SK-N-SH treated with all-trans-retinoic acid at 6 μM for 48 hours (cell line): ENCODE measurements around the gene TRAF7.

Experiments used
- ARNTL ChIP-seq: fragments of 450-650 bp; formaldehyde crosslinking; IDR thresholded peaks from 2 replicates; pipeline ENCODE4 v1.5.0; 2020; ENCODE audit warnings: low read depth, mild to moderate bottlenecking, moderate library complexity, borderline replicate concordance
- BACH2 ChIP-seq: fragments of 250-450 bp; sonication (Bioruptor Pico); IDR thresholded peaks from 2 replicates; pipeline ENCODE4 v1.9.0; 2021; ENCODE audit warnings: mild to moderate bottlenecking, borderline replicate concordance
- CSDC2 ChIP-seq: fragments of 250-450 bp; sonication (Bioruptor Pico); IDR thresholded peaks from 2 replicates; pipeline ENCODE4 v1.5.0; 2020; ENCODE audit warnings: mild to moderate bottlenecking, moderate library complexity
- ESRRG ChIP-seq: fragments of 250-450 bp; sonication (Bioruptor Pico); IDR thresholded peaks from 2 replicates; pipeline ENCODE4 v1.6.1; 2021; ENCODE audit warnings: mild to moderate bottlenecking
- GLIS3 ChIP-seq: fragments of 250-450 bp; sonication (Bioruptor Pico); IDR thresholded peaks from 2 replicates; pipeline ENCODE4 v1.5.0; 2020; ENCODE audit warnings: mild to moderate bottlenecking, moderate library complexity
- PPARA ChIP-seq: fragments of 250-450 bp; sonication (Bioruptor Pico); IDR thresholded peaks from 2 replicates; pipeline ENCODE4 v1.5.0; 2020; ENCODE audit warnings: mild to moderate bottlenecking, borderline replicate concordance
- RARB ChIP-seq: fragments of 250-450 bp; sonication (Bioruptor Pico); IDR thresholded peaks from 2 replicates; pipeline ENCODE4 v1.8.0; 2021; ENCODE audit warnings: mild to moderate bottlenecking, moderate library complexity
- SNAI2 ChIP-seq: fragments of 250-450 bp; sonication (Bioruptor Pico); IDR thresholded peaks from 2 replicates; pipeline ENCODE4 v1.5.0; 2020; ENCODE audit warnings: mild to moderate bottlenecking, moderate library complexity
- ZC3H10 ChIP-seq: fragments of 250-450 bp; sonication (Bioruptor Pico); IDR thresholded peaks from 2 replicates; pipeline ENCODE4 v1.5.1; 2021; ENCODE audit warnings: mild to moderate bottlenecking, moderate library complexity
- ZFP3 ChIP-seq: fragments of 250-450 bp; sonication (Bioruptor Pico); IDR thresholded peaks from 2 replicates; pipeline ENCODE4 v1.5.0; 2020; ENCODE audit warnings: mild to moderate bottlenecking, moderate library complexity
- ZFP30 ChIP-seq: fragments of 450-650 bp; formaldehyde crosslinking; IDR thresholded peaks from 2 replicates; pipeline ENCODE4 v1.5.0; 2022; ENCODE audit warnings: mild to moderate bottlenecking, moderate library complexity
- ZNF565 ChIP-seq: fragments of 450-650 bp; formaldehyde crosslinking; conservative IDR thresholded peaks from 2 replicates; pipeline ENCODE4 v1.5.0; 2020; ENCODE audit warnings: low read depth, mild to moderate bottlenecking, moderate library complexity
- TF ChIP-seq, protein P1 (sequence below): fragments of 250-450 bp; sonication (Bioruptor Pico); IDR thresholded peaks from 2 replicates; pipeline ENCODE4 v1.5.1; 2021; ENCODE audit warnings: mild to moderate bottlenecking, moderate library complexity
- TF ChIP-seq, protein P2 (sequence below): fragments of 250-450 bp; sonication (Bioruptor Pico); IDR thresholded peaks from 2 replicates; pipeline ENCODE4 v1.5.1; 2020; ENCODE audit warnings: low read depth, mild to moderate bottlenecking, moderate library complexity

DNA sequence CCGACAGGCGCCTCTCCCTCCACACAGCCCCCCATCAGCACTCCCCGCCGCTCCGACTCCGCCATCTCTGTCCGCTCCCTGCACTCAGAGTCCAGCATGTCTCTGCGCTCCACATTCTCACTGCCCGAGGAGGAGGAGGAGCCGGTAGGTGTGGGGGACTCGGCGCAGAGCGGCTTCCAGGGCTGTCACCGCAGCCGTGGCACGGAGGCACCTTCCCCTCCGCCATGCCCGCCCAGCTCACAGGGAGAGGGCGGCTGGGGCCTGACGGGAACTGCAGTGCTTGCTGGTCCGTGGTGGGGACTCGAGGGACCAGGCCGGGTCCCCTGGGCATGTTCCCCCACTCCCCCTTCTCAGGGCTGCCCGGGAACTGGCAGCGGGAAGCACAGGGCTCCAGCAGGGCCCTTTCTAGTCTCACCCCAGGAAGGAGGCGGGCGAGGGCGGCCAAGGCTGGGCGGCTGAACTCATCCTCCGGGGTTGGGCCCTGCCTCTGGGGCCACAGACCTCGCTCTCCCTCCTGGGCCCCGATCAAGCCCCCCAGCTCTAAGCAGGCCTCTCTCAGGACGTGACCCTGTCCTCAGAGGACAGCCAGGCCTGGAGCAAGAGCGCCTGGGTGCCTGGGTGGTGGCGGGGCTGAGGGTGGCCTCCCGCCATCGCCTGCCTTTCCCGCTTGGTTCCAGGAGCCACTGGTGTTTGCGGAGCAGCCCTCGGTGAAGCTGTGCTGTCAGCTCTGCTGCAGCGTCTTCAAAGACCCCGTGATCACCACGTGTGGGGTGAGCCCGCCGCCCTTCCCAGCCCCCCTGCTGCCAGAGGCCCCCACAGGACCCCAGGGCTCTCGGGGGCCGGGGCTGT, 15.2 kb downstream of the TRAF7 start:
- TF ChIP-seq, protein P1, sequence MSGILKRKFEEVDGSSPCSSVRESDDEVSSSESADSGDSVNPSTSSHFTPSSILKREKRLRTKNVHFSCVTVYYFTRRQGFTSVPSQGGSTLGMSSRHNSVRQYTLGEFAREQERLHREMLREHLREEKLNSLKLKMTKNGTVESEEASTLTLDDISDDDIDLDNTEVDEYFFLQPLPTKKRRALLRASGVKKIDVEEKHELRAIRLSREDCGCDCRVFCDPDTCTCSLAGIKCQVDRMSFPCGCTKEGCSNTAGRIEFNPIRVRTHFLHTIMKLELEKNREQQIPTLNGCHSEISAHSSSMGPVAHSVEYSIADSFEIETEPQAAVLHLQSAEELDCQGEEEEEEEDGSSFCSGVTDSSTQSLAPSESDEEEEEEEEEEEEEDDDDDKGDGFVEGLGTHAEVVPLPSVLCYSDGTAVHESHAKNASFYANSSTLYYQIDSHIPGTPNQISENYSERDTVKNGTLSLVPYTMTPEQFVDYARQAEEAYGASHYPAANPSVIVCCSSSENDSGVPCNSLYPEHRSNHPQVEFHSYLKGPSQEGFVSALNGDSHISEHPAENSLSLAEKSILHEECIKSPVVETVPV (CRISPR knock-in tag) = no peak
- TF ChIP-seq GLIS3 (CRISPR knock-in tag) (no peak), ARNTL (CRISPR knock-in tag) (no peak), RARB (no peak), ZC3H10 (CRISPR knock-in tag) (no peak), SNAI2 (CRISPR knock-in tag) (no peak), BACH2 (no peak), PPARA (no peak), CSDC2 (CRISPR knock-in tag) (no peak), ZFP30 (CRISPR knock-in tag) (no peak), ESRRG (CRISPR knock-in tag) (no peak), ZNF565 (CRISPR knock-in tag) (no peak), ZFP3 (CRISPR knock-in tag) (no peak)
- TF ChIP-seq, protein P2, sequence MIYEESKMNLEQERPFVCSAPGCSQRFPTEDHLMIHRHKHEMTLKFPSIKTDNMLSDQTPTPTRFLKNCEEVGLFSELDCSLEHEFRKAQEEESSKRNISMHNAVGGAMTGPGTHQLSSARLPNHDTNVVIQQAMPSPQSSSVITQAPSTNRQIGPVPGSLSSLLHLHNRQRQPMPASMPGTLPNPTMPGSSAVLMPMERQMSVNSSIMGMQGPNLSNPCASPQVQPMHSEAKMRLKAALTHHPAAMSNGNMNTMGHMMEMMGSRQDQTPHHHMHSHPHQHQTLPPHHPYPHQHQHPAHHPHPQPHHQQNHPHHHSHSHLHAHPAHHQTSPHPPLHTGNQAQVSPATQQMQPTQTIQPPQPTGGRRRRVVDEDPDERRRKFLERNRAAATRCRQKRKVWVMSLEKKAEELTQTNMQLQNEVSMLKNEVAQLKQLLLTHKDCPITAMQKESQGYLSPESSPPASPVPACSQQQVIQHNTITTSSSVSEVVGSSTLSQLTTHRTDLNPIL = no peak
